Measurements from ENCODE around the gene SH3D21.
A peak's percentile ranks its signal among the peaks of the same experiment; 100 is the strongest.

The SH3D21 gene

DNA sequence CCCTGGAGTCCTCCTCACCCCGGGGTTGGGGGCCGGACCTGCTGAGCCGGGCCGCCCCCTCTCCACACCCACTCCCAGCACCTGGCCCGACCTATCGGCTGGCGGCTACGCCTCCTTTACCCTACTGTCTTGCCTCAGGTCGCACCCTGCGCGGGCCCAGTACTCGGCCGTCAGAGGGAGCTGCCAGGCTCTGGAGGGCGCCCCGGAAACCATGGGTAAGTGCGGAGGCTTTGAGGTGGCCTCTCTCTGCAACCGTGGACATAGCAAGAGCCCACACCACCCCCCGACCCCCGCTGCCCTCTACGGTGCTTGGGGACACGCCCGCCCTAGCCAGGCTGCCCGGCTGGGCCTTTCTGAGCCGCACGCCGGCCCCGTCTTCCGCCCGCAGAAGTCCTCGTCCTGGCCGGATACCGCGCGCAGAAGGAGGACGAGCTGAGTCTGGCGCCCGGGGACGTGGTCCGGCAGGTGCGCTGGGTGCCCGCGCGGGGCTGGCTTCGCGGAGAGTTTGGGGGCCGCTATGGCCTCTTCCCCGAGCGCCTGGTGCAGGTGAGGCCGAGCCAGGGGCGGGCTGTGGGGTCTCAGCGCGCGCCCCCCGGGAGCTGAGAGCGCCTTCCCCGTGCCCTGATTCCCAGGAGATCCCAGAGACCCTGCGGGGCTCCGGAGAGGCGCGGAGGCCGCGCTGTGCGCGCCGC, at the start of gene SH3D21:
TSS of gene SH3D21 (plus strand) at position 159 of the 692 bp plus-strand sequence. CDS start at position 212, 53 bp downstream.
- DNase-seq = peak in 2 of 10 donors; percentile 84 to 85
- intact Hi-C loops (cut with DNase I) = no loop called here

DNA sequence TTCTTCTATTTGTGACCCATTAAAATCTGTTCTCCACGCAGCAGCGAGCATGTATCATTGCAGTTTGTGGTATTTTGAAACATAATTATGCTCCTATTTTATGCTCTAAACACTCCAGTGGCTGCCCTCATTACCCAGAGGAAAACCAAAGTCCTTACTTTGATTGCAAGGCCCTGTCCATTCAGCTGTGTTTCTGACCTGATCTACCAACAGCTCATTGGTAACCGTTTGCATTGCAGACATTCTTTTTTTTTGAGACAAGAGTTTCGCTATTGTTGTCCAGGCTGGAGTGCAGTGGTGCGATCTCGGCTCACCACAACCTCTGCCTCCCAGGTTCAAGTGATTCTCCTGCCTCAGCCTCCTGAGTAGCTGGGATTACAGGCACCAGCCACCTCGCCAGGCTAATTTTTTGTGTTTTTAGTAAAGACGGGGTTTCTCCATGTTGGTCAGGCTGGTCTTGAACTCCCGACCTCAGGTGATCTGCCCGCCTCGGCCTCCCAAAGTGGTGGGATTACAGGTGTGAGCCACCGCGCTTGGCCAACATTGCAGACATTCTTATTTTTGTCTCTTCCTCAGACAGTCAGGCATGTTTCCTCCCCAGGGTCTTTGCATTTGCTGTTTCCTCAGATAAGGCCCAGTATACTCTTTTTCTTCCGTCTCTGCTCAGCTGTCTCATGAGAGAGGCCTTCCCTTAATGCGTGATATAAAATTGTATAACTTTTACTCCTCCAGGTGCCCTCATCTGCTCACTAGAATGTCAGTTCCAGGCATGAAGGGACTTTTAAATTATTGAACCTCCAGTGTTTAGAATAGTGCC, 49.4 kb upstream of the SH3D21 start:
- intact Hi-C loops (cut with DNase I) = no loop called here

DNA sequence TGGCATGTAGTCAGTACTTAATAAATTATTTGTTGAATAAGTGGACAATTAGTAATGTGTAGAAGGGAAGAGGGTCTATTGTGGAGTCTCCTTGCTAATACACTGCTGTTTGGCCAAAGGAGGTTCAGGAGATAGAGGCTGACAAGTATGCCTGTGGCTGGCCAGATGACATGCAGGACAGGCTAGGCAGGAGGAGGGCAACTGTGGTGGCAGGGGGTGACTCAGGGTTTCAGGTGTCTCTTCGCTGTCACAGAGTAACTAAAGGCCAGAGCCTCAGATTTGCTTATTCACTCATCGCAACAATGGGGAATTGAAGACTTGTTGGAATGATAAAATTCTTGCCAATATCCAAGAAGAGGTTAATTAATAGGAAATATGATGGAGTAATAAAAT, 48.8 kb upstream of the SH3D21 start:
- intact Hi-C loops (cut with DNase I) = no loop called here
- DNase-seq = no peak

More for the DNA sequence above, 49.4 kb upstream of the SH3D21 start:
- DNase-seq = no peak

DNA sequence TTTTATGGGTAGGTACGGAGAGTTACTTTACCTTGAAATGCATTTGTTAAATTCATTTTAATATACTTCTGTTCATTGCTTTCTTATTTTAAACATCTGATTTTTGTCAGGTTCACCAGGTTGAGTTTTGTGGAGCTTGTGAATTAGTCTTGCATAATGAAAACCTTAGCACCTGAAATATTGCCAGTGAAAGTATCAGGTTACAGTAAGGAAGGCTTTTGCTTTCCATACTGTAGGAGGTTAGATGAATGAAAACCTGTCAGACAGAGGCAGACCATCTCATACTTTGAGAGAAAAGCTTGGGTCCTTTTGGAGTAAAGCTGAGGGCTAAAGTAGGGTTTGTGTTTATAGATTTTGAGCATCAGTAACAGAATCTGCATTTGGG, 47.2 kb upstream of the SH3D21 start:
- no peak for DNase-seq
- intact Hi-C loops (cut with DNase I) = no loop called here

DNA sequence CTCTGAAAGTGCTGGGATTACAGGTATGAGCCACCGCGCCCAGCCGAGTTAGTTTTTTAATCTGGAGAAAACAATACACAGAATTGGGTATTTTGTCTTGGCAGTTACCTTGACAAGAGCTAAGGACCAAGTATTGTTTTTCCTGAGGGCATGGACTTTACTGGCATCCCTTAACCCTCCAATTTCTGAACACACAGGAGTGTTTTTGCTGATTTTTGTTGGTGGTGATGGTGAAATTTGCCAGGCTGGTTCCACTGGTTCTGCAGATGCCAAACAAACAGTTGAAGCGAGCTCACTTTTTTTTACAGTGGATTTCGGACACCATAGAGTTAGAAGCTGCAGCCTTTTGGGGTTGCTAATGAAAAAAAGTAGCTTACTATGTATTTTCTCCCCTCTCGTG, 37.2 kb upstream of the SH3D21 start:
- intact Hi-C loops (cut with DNase I) = no loop called here
- DNase-seq = no peak

DNA sequence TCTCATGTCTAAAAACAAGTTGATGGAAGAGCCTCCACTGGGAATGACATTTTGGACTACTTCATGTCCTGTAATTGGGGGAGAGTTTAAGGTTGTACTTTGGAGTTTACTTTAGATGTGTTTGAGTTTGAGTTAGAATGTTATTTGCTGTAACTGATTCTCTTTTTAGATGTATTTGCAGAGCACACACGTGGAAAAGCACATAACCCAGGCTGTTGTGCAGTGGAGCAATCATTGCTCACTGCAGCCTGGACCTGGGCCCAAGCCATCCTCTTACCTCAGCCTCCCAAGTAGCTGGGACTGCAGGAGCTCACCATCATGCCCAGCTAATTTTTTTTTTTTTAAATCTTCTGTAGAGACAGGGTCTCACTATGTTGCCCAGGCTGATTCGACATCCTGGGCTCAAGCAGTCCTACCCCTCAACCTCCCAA, 36.7 kb upstream of the SH3D21 start:
- no peak for DNase-seq
- intact Hi-C loops (cut with DNase I) = no loop called here

DNA sequence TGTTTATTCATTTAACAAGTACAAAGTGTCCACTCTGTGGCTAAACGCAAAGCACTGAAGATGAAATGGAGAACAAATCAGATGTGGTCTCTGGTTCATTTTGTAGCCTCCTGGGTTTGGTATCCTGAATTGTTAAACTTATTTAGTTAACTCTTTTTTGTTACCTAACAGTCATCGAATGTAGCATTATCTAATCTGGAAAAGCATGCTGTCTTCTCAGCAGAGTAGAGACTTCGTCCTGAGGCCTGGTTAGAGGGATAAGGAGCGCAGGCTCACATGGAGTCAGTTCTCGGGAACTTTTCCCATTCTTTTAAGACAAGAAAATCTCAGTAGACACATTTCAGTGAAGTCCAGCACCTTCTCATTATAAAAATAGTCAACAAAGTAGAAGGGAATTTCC, 33.1 kb upstream of the SH3D21 start:
- DNase-seq = no peak
- intact Hi-C loops (cut with DNase I) = no loop called here

DNA sequence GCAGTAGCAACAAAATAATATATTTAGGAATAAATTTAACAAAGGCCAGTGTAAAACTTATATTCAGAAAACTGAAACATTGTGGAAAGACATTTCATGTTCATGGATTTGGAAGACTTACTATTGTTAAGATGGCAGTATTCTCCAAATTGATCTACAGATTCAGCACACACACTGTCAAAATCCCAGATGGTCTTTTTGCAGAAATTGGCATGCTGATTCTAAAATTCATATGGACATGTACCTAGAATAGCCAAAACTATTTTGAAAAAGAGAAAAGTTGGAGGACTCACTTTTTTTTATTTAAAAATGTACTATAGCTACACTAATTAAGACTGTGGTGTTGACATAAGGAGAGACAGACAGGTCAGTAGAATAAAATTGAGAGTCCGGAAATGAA, 32.0 kb upstream of the SH3D21 start:
- intact Hi-C loops (cut with DNase I) = no loop called here
- no peak for DNase-seq

DNA sequence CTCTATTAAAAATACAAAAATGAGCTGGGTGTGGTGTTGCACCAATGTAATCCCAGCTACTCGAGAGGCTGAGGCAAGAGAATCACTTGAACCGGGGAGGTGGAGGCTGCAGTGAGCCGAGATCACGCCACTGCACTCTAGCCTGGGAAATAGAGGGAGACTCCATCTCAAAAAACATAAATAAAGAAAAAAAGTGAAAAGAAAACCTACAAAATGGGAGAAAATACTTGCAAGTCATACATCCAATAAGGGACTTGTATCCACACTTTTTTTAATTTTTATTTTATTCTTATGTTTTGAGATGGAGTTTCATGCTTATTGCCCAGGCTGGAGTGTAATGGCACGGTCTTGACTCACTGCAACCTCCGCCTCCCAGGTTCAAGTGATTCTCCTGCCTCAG, 29.5 kb upstream of the SH3D21 start:
- no peak for DNase-seq
- intact Hi-C loops (cut with DNase I) = no loop called here

DNA sequence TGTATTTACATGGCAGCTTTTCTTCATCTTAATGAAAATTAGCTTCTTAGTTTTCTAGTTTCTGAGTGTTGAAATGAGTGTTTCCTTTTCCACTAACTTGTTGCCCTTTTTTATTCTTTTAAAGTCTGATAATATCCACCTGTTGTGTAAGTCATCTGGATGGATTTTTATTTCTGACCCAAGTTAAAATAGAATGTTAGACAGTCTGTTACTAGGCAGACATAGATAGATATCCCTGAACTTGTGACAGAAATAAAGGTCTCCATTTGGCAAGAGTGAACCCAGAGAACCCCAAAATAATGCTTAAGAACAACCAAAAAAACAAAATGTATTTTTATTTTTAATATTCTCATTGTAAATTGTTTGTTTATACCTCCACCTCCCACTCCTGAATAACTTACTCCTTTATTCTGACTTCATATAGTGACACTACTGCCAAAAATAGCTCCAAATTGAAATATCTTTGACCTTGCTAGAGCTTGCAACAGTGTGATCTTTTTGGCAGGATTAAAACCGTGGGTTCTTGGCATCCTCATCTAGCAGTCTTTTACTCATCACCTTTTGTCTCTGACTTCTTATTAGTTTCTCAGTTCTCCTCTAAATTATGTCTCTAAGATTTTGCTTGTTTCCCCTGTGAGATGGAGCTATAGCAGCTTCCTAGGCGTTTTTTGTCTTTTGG, 26.9 kb upstream of the SH3D21 start:
- intact Hi-C loops (cut with DNase I) = no loop called here
- DNase-seq = no peak

DNA sequence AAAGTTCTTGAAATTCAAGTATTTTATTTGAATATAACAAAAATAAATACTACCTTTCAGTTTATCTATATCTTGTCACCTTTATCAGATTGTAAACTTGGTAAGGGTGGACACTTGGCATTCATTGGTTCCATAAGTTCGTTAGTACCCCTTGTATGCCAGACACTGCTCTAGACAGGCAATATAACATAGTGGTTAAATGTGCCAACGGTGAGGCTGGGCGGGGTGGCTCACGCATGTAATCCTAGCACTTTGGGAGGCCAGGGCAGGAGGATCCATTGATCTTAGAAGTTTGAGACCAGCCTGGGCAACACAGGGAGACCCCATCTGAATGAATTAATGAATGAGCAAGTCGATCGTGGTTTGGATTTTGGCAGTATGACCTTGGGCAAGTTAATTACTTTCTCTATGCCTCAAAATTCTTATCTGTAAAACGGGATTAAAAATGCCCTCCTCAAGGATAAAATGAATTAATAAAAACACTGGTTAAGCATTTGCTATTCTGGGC, 26.3 kb upstream of the SH3D21 start:
- DNase-seq = no peak
- intact Hi-C loops (cut with DNase I) = loop anchor here (10.0 kb wide), 1 partner anchor 55 kb away; the partner anchor contains the start of gene THRAP3

DNA sequence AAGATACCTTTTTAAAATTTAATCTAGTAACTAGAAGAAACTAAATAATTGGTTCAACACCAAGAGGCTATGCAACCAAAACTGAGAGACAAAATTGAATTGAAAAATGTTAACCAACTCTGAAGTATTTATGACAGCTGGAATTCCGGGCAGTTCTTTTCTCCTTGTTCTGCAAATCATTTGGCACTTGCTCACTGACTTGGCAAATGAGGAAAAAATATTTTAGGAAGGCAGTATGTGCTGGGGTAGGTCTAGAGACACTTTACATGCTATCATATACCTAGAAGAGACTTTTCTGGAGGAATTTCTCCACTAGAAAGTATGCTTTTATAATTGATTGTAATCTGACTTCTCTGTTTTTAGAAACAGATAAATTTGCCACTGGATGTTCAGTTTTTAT, 22.1 kb upstream of the SH3D21 start:
- no peak for DNase-seq
- intact Hi-C loops (cut with DNase I) = loop anchor here (10.0 kb wide), 1 partner anchor 59 kb away; the partner anchor contains the start of gene THRAP3

DNA sequence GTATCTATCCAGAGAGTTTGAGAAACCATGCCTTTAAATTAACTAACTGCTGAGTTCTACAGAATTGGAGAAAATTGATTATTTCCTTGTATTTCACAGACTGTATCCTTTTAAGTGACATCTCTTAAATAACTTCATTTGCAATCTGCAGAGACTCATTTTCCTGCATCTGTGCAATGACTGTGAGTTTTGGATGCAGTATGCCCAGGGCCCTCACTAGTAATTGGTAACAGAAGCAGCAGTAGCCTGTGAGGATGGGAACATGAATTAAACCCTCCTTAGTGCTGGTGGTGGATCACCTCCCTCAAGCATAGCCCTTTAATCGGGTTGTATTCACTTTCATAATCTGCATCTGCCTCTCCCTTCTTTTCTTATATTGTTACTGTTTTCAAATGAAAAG, 21.7 kb upstream of the SH3D21 start:
- no peak for DNase-seq
- intact Hi-C loops (cut with DNase I) = loop anchor here (10.0 kb wide), 1 partner anchor 60 kb away; the partner anchor contains the start of gene THRAP3

DNA sequence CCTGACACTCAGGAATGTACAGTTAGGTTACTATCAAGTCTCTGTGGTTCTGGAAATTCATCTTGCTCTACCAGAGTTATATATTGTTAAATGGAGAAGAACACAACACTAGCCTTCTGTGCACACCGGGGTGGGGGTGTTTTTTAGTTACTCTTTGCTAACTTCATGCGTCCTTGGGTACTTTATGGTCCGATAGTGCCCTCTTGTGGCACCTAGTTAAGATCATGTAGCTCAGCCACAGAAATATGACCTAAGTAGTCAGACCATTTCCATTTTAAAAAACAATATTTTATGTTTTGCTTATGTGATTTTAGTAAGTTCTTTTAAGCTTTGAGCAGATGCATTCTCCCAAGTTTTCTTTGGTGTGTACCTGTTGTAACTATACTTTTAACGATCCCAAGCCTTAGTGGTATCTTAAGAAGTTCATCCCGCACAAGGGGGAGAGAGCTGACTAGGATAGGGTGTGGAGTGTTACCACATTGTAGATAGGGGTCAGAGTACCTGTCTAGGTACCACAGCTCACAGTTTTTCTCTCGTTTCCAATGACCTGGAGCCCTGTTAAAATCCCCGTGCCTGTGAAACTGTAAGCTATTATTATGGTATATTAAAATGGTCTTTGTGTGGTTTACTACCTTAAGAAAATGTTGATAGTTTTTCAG, 20.6 kb upstream of the SH3D21 start:
- DNase-seq = peak in 5 of 10 donors; percentile 21 to 65 (median 43)
- intact Hi-C loops (cut with DNase I) = loop anchor here (1.0 to 10.0 kb wide), 4 partner anchors 61 to 188 kb away; partner anchors contain the start of genes THRAP3 and TRAPPC3

DNA sequence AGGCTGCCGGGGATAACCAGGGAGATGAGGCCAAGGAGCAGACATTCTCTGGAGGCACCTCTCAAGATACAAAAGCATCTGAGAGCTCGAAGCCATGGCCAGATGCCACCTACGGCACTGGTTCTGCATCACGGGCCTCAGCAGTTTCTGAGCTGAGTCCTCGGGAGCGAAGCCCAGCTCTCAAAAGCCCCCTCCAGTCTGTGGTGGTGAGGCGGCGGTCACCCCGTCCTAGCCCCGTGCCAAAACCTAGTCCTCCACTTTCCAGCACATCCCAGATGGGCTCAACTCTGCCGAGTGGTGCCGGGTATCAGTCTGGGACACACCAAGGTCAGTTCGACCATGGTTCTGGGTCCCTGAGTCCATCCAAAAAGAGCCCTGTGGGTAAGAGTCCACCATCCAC, 19.4 kb upstream of the SH3D21 start:
- DNase-seq = no peak
- intact Hi-C loops (cut with DNase I) = loop anchor here (5.0 to 10.0 kb wide), 2 partner anchors 62 to 190 kb away; partner anchors contain the start of gene THRAP3

DNA sequence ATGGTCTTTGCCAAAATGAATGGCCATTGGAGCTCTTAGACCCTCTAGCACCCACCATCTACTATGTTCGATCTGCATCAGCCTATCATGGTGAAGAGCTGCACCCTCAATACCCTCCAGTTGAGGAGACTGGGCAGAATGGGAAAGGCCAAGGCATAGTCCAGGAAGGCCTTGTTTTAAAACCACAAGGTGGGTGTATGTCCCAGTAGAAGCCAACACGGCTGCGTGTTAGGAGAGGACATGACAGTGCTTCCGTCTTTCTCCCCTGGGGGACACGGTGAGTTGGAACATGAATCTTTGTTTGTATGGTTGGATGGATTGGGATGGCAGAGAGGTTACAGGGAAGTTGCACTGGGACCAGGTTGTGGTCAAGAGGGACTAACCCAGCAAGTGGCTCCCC, 18.6 kb upstream of the SH3D21 start:
- no peak for DNase-seq
- intact Hi-C loops (cut with DNase I) = loop anchor here (5.0 to 10.0 kb wide), 2 partner anchors 63 to 190 kb away; partner anchors contain the start of gene THRAP3

DNA sequence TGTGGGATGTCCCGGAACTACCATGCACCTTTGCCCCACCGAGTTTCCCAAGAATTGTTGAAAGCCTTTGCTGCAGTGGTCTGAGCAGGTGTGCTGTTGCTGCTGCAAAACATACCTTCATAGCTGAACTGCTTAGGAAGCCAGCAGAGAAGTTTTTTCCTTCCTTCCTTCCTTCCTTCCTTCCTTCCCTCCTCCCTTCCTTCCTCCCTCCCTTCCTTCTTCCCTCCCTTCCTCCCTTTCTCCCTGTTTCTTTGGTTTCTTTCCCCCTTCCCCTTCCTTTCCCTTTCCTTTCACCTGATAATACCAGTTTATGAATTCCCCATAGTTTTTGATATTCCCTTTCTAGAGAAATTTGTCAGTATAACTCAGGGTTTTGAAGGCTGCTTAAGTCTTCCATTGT, 10.8 kb upstream of the SH3D21 start:
- intact Hi-C loops (cut with DNase I) = no loop called here

DNA sequence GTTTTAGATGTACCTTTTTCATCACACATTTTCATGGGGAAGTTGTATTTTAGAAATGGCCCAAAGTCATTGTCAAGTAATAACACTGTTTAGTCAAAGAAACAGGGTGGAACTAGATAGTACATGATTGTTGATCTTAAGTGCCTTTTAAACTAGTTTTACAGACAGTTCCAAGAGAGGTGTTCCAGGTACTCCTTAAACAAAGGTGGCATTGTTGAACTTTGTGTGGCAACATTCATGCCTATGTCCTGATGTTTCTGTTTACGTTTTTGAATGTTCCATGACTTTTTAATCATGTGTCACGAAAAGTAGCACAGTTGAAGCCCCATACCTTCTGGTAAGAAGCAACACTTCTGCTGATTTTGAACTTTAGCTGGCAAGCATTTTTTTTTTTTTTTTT, 9.1 kb upstream of the SH3D21 start:
- intact Hi-C loops (cut with DNase I) = no loop called here
- DNase-seq = no peak

More for the DNA sequence above, 10.8 kb upstream of the SH3D21 start:
- DNase-seq = no peak

DNA sequence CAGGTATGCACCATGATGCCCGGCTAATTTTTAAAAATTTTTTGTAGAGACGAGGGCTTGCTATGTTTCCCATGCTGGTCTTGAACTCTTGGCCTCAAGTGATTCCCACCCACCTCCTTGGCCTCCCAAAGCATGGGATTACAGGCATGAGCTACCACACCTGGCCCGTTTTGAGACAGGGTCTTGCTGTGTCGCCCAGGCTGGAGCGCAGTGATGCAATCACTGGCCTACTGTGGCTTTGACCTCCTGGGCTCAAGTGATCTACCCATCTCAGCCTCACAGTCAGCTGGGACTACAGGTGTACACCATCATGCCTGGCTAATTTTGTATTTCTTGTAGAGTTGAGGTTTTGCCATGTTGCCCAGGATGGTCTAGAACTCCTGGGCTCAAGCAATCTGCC, 7.5 kb upstream of the SH3D21 start:
- intact Hi-C loops (cut with DNase I) = no loop called here

DNA sequence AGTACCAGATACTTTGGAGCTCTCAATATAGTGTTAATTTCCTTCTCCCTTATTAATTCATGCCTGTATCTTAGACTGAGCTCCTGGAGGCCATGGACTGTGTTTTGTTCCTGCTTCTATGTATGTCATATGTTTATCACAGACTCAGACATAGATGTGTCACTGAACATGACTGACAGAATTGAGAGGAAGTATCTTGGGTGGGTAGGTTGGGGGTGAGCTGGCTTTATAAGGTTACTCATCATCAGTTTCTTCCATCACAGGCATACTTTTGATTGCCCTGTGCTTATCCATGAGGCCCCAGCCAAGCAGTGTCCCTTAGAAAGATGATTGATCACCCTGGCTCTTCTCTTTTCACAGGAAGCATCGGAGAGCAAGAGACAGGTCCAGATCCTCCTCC, 5.6 kb upstream of the SH3D21 start:
- no peak for DNase-seq
- intact Hi-C loops (cut with DNase I) = no loop called here

More for the DNA sequence above, 7.5 kb upstream of the SH3D21 start:
- DNase-seq = no peak
